HG03175 (cell line): ENCODE measurements around the gene TPD52L2.

Experiments used
- ATAC-seq: cut with Tn5 transposase; IDR thresholded peaks from one replicate; pipeline ENCODE4 v1.9.1; 2021; ENCODE audit warnings: mild to moderate bottlenecking, moderate library complexity; ENCODE audit not compliant: unreplicated experiment

Gene TPD52L2

GRCh38 chr20:63864978-63865640, at the start of gene TPD52L2:
Gene TPD52L2, plus strand, starts transcription at chr20:63865270. Its CDS starts 96 bp downstream, at chr20:63865366.
- ATAC-seq, result peak; percentile 64

DNA sequence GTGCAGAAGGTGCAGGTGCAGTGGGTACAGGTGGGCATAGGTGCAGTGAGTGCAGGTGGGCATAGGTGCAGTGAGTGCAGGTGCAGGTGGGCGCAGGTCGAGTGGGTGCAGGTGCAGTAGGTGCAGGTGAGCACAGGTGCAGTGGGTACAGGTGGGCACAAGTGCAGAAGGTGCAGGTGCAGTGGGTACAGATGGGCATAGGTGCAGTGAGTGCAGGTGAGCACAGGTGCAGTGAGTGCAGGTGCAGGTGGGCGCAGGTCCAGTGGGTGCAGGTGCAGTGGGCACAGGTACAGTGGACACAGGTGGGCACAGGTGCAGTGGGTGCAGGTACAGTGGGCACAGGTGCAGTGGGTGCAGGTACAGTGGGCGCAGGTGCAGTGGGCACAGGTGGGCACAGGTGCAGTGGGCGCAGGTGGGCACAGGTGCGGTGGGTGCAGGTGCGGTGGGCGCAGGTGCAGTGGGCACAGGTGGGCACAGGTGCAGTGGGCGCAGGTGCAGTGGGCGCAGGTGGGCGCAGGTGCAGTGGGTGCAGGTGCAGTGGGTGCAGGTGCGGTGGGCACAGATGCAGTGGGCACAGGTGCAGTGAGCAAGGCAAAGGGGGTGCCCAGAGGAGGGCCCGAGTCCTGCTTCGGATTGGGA, 49.3 kb upstream of the TPD52L2 start:
- no peak for ATAC-seq

- no peak for ATAC-seq
Measured at GRCh38 chr20:63819224-63819921, 45.7 kb upstream of the TPD52L2 start.

- no peak for ATAC-seq
Measured at GRCh38 chr20:63821811-63822210, 43.3 kb upstream of the TPD52L2 start.

DNA sequence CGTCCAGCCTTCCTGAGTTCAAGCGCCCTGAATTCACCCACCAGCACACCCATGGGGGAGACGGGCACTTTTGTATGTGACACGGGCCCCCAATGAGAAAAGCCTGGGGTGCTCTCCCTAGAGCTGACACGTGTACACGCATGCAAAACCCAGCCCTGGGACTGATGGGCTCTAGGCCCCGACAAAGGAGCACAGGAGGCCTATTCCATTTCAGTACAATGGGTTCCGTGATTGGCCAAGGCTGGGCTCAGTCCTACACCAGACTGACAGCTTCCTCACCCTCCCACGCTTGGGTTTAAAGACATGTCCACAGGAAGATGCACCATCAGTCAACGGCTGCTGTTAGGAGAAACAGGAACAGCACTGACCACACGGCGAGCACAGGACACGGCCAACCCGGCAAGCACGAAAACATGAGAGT, 42.8 kb upstream of the TPD52L2 start:
- ATAC-seq, result no peak

DNA sequence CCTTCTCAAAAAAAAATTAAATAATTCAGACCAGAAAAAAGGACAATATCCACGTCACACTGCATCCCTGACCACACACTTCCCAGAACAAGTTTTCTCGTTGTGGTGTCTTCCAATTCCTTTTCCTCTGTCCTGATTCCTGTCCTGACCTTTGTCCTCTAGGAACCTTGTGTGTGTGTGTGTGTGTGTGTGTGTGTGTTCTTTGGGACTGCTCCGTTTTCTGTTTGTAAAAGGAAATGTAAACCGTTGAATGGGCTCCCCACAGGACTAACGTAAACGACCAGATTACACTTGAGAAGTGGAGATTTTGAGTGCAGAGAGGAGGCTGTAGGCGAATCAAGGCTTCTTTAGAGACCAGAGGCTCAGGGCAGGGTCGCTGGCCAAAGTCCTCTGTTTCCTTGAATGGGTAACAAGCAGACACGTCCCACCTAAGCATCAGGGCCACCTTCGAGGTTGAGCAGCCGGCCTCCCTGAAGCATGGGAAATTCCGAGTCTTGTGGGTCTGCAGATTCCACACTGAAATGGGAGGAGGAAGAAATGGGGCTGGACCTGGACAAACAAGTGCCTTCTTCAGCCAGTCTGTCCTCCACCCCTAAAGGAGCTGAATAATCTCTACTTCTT, 41.3 kb upstream of the TPD52L2 start:
- ATAC-seq, result no peak

DNA sequence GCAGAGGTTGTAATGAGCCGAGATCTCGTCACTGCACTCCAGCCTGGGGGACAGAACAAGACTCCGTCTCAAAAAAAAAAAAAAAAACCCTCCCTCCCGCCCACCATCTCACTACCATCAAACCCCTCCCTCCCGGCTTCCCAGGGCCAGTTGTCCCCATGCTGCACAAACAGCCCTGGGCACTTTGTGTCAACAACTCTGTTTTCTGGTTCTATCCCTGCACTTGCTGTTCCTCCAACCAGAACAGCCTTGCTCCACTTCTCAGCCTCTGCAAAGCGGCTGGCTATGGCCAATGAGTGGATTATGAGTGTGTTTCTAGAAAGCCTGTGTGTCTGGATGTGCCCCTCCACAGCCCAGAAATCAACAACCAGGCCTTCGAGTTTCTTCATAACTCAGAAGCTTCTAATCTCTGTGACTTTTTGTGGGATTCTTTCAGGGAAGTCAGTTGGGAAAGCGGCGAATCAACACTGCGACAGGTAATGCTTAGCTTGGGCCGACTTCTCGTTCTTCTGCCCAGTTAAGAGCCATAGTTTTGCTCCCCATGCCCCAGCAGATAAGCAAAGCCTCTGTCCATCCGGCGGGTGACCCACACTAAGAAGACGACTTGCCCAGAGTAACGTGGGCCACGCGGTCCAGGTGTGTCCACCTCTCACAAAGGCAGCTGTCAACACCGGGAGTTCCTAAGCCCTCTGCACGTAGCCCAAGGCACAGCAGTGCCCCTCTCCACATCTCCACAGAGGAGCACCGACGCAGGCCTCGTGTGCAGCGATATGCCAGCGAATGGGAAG, 39.5 kb upstream of the TPD52L2 start:
- ATAC-seq, result no peak

GRCh38 chr20:63826753-63827152, 38.3 kb upstream of the TPD52L2 start:
- ATAC-seq, result no peak

DNA sequence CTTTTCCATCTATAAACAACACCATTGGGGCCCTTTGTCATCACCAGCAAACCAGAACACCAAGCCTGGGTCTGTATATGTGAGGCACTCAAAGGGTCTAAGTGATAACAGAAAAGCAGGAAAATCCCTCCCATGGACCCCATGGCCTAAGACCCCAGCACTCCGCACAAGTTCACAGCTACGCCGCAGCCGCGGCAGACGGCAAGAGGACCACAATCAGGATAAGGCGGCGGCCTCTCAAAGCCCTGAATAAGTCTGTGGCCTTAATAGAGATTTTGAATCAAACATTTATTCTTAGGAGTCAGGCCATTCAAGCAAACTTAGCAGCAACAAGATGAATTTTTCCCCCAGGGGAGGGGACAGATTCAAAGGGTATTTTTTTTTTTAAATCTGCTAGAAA, 36.9 kb upstream of the TPD52L2 start:
- no peak for ATAC-seq

- ATAC-seq, result no peak
Measured at GRCh38 chr20:63828545-63828944, 36.5 kb upstream of the TPD52L2 start.

- no peak for ATAC-seq
Measured at GRCh38 chr20:63828951-63829350, 36.1 kb upstream of the TPD52L2 start.

GRCh38 chr20:63829603-63829944, 35.5 kb upstream of the TPD52L2 start:
- ATAC-seq, result no peak

DNA sequence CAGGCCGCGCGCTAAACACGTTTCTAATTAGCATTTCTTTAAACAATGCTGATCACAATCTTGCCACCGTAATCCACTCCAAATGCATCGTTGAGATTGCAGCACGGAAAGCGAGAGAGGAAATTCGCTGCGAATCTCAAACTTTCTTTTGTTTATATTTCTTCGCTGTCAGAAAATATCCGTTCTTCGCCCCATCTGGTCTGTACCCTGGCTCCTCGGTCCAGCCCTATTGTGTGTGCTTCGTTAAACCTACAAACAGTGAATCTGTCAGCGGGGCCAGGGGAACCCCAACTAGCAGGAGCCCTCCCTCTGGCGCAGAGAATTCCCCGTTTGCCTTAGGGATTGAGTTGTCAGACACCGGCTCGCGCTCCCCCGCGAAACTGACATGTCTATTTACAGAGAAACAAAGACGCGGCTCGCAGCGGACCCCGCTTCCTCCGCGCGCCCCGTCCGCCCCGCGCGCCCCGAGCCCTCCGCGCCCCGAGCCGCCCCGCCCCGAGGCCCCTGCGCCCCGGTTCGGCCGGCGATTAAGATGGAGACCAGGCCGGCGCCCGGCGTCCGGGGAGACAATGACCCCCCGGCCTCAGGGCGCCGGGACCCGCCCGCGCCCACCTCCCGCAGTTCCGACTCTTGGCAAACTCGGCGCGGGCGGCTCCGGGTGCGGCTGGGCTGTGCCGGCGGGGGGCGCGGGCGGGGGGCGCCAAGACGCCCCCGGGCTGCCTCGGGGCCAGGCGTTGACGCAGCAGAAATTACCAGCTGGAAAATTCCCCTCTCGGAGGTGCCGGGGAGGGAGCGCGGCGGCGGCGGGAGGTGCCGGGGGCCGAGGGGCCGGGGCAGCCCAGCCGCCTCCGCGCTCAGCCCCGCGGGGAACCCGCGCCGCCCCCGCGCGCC, 34.9 kb upstream of the TPD52L2 start:
- ATAC-seq, result no peak

GRCh38 chr20:63830841-63831588, 34.1 kb upstream of the TPD52L2 start, which contains the start of gene ZBTB46:
Gene ZBTB46, minus strand, starts transcription at chr20:63831264. Its CDS starts 40,507 bp downstream, at chr20:63790757.
- ATAC-seq, result peak; percentile 69

DNA sequence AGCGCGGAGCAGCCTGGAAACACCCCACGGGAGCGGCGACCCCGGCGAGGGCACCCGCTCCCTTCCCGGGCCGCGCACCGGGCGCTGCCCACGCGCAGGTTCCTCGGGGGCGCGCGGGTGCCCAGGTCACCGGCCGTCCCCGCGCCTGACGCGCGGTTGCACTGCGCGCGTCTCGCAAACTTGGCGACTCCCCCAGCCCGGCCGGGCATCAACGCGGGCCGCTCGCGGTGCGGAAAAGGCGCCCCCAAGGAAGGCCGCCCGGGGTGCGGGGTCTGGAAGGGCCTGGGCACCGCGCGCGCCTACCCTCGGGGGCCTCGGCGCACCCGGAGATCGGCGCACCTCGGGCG, 33.5 kb upstream of the TPD52L2 start:
- ATAC-seq, result no peak

DNA sequence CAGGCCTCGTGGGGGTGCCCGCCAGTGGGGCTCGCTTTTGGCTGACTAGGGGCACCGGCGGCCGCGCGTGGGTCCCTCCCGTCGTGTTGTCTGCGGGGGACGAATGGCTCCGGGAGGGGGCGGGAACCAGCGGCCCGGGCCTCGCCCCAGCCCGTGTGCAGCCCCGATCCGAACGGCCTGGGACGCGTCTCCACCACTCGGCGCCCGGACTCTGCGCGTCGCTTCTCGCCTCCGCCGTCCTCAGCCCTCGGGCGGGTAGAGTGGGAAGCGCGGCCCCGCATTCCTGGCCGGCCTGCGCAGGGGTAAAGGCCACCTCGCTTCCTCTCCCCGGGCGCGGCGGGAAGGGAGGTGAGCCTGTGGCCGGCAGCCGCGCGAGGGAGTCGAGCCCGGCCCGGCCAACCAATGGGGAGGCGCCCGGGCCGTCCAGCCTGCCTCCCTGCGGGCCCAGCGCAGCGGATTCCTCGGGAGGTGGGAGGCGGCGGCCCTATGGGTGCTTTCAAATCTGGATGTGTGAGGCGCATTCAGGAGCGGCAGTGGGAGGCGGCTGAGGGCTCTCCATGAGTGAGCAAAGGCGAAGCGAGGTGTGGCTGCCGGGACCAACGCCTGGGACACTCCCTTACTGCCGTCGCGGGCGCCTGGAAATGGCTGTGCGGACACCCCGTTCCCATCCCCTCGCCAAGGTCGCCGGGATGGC, 32.9 kb upstream of the TPD52L2 start:
- ATAC-seq, result no peak

DNA sequence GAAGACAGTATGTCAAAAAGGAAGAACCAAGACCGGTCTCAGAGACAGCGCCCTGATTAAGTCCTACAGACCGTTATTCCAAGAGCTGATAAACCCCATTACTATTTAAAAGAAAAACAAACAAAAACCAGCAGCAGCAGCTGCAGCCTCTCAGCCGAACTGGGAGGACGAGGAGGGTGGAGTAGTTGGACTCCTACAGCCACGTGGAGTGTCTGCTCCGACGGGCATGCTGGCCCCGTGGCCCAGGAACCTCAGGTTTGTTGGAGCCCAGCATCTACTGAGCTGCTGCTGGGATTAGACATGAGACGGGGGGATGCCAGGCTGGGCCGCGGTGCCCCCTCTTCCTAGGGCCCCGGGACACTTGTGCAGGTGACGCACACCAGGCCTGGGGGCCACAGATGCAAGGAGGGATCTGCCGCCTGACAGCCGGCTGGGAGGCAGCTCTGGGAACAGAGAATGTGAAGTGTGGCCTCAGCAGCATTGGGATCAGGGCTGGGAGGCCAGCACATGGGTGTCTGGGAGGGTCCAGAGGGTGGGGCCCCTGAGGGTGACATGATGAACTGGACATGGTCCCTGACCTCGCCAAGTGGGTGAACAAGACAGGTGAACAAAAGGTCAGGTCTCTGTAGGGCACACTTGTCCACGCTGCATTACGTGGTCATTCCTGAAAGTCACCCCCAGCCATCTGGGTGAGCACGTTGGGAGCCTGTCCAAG, 31.1 kb upstream of the TPD52L2 start:
- no peak for ATAC-seq

- no peak for ATAC-seq
Measured at GRCh38 chr20:63834491-63834880, 30.6 kb upstream of the TPD52L2 start.
